ENCODE results near the gene LEF1.
A peak's percentile ranks its signal among the peaks of the same experiment; 100 is the strongest.

Gene LEF1

GRCh38 chr4:108174856-108175255 lies 6.1 kb upstream of the LEF1 start:
- no peak for DNase-seq

- no peak for DNase-seq
Observed at GRCh38 chr4:108173599-108174057, 4.9 kb upstream of the LEF1 start.

- DNase-seq, result peak; percentile 89
Observed at GRCh38 chr4:108172753-108173598, 4.2 kb upstream of the LEF1 start.

- no peak for DNase-seq
Observed at GRCh38 chr4:108172231-108172752, 3.6 kb upstream of the LEF1 start.

GRCh38 chr4:108171339-108172230 lies 2.9 kb upstream of the LEF1 start:
- peak; percentile 81 for DNase-seq

GRCh38 chr4:108170631-108171338 lies 2.1 kb upstream of the LEF1 start:
- DNase-seq, result no peak

GRCh38 chr4:108169664-108170063 lies 932 bp upstream of the LEF1 start:
- DNase-seq, result no peak

- DNase-seq, result peak; percentile 80
Observed at GRCh38 chr4:108168160-108168670, 517 bp downstream of the LEF1 start.

- peak; percentile 87 for DNase-seq
Observed at GRCh38 chr4:108166441-108167315, 2.1 kb downstream of the LEF1 start.

GRCh38 chr4:108166038-108166437 lies 2.7 kb downstream of the LEF1 start:
- no peak for DNase-seq

GRCh38 chr4:108165586-108165985 lies 3.1 kb downstream of the LEF1 start:
- DNase-seq, result no peak

- no peak for DNase-seq
Observed at GRCh38 chr4:108163351-108163750, 5.4 kb downstream of the LEF1 start.

GRCh38 chr4:108160741-108161352 lies 7.9 kb downstream of the LEF1 start:
- DNase-seq, result no peak

- DNase-seq, result no peak
Observed at GRCh38 chr4:108159845-108160244, 8.9 kb downstream of the LEF1 start.

- DNase-seq, result no peak
Observed at GRCh38 chr4:108157655-108158054, 11.1 kb downstream of the LEF1 start.

- DNase-seq, result no peak
Observed at GRCh38 chr4:108156391-108156790, 12.3 kb downstream of the LEF1 start.

GRCh38 chr4:108155373-108155772 lies 13.4 kb downstream of the LEF1 start:
- no peak for DNase-seq

GRCh38 chr4:108152980-108153379 lies 15.8 kb downstream of the LEF1 start:
- DNase-seq, result no peak

- no peak for DNase-seq
Observed at GRCh38 chr4:108149588-108150380, 18.9 kb downstream of the LEF1 start.

GRCh38 chr4:108148316-108148715 lies 20.4 kb downstream of the LEF1 start:
- no peak for DNase-seq

All from activated CD8-positive, alpha-beta memory T cell treated with anti-CD3 and anti-CD28 coated beads for 24 hours (primary cell).